NCI-H446 treated with DMSO at 0.1 percent for 48 hours (cell line): ENCODE data around the gene GALNT6.
"Not testable (repeated sequence)": the region's sequence is repeated elsewhere in the genome, so short reads cannot be mapped to it uniquely, and the experiment has no call there.

ENCODE experiments used
- DNase-seq: peaks from one replicate; lab custom pipeline; 2025; lab: John Stamatoyannopoulos, UW

GALNT6 gene

GRCh38 chr12:51357374-51358047 is 33.7 kb downstream of the GALNT6 start:
- DNase-seq = no peak

- no peak for DNase-seq
Measured at GRCh38 chr12:51351913-51352532, 39.2 kb downstream of the GALNT6 start.

- DNase-seq = no peak
Measured at GRCh38 chr12:51349026-51349425, 42.2 kb downstream of the GALNT6 start.

- no peak for DNase-seq
Measured at GRCh38 chr12:51348116-51348515, 43.1 kb downstream of the GALNT6 start.

GRCh38 chr12:51346581-51346980 is 44.6 kb downstream of the GALNT6 start, which contains the start of gene CELA1:
Gene CELA1, minus strand, starts transcription at chr12:51346679. Its CDS starts 41 bp downstream, at chr12:51346638.
- no peak for DNase-seq

- DNase-seq = no peak
Measured at GRCh38 chr12:51345681-51346080, 45.5 kb downstream of the GALNT6 start.

- no peak for DNase-seq
Measured at GRCh38 chr12:51343201-51343600, 48.0 kb downstream of the GALNT6 start.

GRCh38 chr12:51342416-51342815 is 48.8 kb downstream of the GALNT6 start:
- DNase-seq = no peak

- DNase-seq = peak; percentile 14
Measured at GRCh38 chr12:51341251-51342007, 49.8 kb downstream of the GALNT6 start.

GRCh38 chr12:51339750-51340149 is 51.5 kb downstream of the GALNT6 start:
- no peak for DNase-seq

- not testable (repeated sequence) for DNase-seq
Measured at GRCh38 chr12:51337336-51337735, 53.9 kb downstream of the GALNT6 start.

GRCh38 chr12:51335931-51336330 is 55.3 kb downstream of the GALNT6 start:
- no peak for DNase-seq

- DNase-seq = no peak
Measured at GRCh38 chr12:51334764-51335163, 56.4 kb downstream of the GALNT6 start.

GRCh38 chr12:51333536-51333935 is 57.7 kb downstream of the GALNT6 start:
- DNase-seq = no peak

GRCh38 chr12:51330186-51330585 is 61.0 kb downstream of the GALNT6 start:
- no peak for DNase-seq

GRCh38 chr12:51329742-51330141 is 61.5 kb downstream of the GALNT6 start:
- DNase-seq = no peak

- no peak for DNase-seq
Measured at GRCh38 chr12:51328587-51328986, 62.6 kb downstream of the GALNT6 start.

GRCh38 chr12:51326698-51327439 is 64.3 kb downstream of the GALNT6 start:
- no peak for DNase-seq

GRCh38 chr12:51324953-51325352 is 66.3 kb downstream of the GALNT6 start:
- DNase-seq = no peak

- no peak for DNase-seq
Measured at GRCh38 chr12:51323966-51324895, 67.0 kb downstream of the GALNT6 start, which contains the start of gene BIN2. Gene BIN2, minus strand, starts transcription at chr12:51324174. Its CDS starts 72 bp downstream, at chr12:51324102.
